Suppressor macrophage (primary cell): Measurements from ENCODE around the gene CHKA.

ENCODE experiments used
- DNase-seq, 4 experiments: peaks; one replicate each; pipeline ENCODE4 v3.0.0-alpha.2; 2020 to 2022

CHKA gene

GRCh38 chr11:68044145-68044813 is 76.9 kb downstream of the CHKA start:
- DNase-seq: peak in 1 of 4 experiments; percentile 1

GRCh38 chr11:68043349-68044144 is 77.6 kb downstream of the CHKA start:
- DNase-seq: peak; percentile 38 to 79 (median 62)

- DNase-seq: peak in 1 of 4 experiments; percentile 42
Measured at GRCh38 chr11:68043029-68043348, 78.2 kb downstream of the CHKA start.

GRCh38 chr11:68042219-68043028 is 78.8 kb downstream of the CHKA start:
- no peak for DNase-seq

GRCh38 chr11:68041617-68042218 is 79.5 kb downstream of the CHKA start:
- no peak for DNase-seq

DNA sequence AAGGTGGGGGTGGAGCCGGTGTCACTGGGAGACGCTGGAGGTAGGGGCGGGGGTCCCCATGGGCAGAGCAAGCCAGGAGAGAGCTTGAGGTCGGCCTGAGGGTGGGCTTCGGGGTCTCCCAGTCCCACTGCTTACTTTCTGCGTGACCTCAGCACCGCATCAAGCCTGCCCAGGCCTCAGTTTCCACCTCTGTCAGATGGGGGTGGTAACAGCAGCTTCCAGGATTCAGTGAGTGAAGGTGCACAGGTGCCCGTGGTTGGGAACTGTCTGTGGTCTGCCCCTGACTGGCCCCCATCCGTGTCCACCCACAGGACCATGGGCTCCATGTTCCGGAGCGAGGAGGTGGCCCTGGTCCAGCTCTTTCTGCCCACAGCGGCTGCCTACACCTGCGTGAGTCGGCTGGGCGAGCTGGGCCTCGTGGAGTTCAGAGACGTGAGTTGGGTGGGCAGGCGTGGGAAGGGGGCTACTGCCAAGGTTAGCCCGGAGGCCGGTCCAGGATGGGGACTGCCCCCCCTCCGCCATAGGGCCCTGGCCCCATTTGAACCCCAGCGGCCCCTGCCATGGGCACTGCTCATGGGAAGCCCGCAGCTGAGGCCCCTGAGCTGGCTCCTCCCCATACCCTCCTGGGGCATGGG is 80.1 kb downstream of the CHKA start:
- DNase-seq: no peak

DNA sequence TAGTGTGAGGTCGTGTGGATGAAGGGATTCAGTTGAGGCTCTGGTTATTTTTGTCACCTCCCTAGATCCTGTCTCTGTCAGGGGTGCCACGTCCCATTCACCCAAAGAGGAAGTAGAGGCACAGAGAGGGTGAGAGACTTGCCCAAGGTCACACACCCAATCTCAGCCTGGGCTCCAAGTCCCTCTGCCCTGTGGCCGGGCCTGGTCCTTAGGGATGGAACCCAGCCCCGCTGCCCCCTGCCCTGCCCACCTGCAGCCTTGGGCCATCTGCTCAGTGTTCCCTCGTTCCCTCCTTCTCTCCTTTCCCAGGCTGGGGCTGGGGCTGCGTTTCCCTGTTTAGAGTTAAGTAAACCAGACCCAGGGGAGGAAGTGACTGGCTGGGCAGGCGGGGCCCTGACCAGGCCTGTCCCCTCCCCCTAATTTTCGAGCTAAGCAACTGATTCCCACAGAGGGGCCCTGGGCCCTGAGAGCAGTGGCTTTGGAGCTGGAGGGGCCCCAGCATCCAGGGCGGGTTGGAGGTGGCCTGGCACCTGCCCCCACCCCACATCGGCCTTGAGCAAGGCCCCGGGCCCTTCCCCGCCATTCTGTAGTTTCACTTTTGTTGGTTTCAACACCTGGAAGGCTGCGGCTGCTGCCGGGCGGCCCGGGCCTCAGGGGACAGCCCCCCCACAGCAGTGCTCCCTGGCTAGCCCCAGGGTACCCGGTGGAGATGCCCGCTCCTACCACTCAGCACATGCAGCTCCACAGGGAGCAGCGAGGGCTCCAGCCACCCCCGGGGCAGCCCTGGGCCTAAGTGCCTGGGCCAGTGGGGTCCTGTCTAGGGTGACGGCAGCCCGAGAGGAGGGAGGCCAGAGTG is 80.9 kb downstream of the CHKA start:
- peak; percentile 68 to 88 (median 82) for DNase-seq

DNA sequence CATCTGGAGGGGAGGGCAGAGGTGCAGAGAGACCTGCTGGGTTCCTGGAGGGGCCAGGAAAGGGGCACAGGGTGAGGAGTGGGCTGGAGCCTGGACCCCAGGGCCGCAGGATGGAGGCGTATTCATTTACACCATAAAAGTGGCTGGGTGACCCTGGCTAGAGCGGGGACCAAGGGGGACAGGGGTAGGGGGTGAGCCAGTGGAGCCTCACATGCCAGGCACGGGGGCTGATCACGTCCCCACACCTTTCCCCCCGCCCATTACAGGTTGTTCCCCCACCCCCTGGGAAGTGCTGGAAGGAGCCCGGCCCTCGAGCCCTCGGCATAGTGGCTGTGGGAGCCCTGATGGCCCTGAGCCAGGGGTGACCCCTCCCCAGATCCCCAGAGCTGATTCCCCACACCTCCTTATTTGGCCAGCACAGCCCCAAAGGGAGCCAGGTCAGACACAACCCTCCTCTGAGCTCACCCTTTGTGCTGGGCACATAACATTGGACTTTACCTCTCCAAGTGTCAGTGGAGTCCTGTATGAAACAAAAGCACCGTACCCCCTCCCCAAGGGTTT is 81.6 kb downstream of the CHKA start:
- peak in 3 of 4 experiments; percentile 33 to 58 (median 36) for DNase-seq

GRCh38 chr11:68038718-68039525 is 82.3 kb downstream of the CHKA start, which contains the start of gene TCIRG1:
Gene TCIRG1, plus strand, starts transcription at chr11:68039025. Its CDS starts 2,247 bp downstream, at chr11:68041272.
- peak; percentile 91 to 96 (median 94) for DNase-seq

DNA sequence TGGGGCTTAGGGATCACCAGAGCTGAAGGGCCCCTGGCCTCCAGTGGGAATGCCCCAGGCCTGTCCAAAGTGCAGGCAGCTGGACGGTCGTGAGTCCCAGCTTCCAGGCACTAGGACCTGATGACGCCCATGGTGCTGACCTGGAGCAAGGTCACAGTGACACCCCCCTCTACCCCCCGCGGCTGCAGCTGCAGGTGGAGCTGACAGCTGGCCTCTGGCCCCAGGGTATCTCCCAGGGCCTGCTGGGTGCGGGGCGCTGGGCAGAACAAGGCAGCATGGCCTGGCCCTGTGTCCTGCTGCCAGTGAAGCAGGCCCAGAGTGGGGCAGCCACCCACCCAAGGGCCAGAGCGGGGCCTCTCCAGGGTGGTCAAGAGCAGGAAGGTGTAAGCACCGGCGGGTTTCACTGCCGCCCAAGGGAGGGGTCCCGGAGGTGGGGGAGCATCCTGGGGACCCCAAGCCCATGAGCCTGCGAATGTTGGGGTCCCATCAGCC is 82.9 kb downstream of the CHKA start:
- no peak for DNase-seq

GRCh38 chr11:68037411-68038225 is 83.6 kb downstream of the CHKA start:
- peak in 3 of 4 experiments; percentile 26 to 33 (median 26) for DNase-seq

DNA sequence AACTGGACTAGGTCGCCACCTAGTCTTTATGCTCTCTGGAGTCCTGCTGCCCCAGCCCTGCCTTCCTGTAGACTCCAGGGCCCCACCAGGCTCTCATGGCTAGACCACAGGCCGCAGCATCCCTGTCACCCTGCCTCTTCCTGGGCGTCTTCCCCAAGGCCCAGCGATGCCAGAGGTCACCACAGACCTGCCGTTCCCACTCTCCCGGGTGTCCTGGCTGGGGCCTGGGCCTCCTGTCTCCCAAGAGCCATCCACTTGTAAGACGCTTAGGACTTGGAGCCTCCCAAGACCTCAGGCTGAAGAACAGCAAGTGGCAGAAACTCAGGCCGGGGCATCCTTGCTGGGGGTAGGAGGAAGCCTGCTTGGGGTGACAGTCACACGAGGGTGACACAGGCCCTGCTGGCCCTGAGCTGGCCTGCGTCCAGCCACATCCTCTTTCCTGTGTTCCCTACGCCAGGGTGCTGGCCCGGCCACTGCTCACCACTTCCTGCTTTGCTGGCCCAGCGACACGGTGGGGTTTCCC is 84.4 kb downstream of the CHKA start:
- DNase-seq: peak; percentile 94 to 97 (median 96)

GRCh38 chr11:68036141-68036716 is 85.0 kb downstream of the CHKA start:
- DNase-seq: peak; percentile 79 to 91 (median 88)

DNA sequence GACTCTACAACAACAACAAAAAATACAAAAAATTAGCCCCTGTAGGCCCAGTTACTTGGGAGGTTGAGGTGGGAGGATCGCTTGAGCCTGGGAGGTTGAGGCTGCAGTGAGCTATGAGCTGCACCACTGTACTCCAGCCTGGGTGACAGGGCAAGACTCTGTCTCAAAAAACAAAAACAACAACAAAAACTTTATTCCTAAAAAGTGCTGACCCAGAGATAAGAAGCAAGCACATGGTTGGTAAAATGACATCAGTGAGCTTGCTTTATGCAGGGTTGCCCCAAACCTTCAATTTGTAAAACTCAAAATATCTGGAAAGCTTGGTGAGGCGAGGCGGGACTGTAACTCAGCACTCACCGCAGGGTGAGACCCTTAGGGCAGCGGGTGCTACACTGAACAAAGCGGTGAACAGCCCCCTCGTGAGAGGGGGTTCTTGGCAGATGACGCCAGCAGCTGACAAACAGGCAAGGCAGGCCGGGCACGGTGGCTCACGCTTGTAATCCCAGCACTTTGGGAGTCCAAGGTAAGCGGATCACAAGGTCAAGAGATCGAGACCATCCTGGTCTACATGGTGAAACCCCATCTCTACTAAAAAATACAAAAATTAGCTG is 85.8 kb downstream of the CHKA start:
- no peak for DNase-seq

GRCh38 chr11:68033708-68034045 is 87.5 kb downstream of the CHKA start:
- DNase-seq: no peak

DNA sequence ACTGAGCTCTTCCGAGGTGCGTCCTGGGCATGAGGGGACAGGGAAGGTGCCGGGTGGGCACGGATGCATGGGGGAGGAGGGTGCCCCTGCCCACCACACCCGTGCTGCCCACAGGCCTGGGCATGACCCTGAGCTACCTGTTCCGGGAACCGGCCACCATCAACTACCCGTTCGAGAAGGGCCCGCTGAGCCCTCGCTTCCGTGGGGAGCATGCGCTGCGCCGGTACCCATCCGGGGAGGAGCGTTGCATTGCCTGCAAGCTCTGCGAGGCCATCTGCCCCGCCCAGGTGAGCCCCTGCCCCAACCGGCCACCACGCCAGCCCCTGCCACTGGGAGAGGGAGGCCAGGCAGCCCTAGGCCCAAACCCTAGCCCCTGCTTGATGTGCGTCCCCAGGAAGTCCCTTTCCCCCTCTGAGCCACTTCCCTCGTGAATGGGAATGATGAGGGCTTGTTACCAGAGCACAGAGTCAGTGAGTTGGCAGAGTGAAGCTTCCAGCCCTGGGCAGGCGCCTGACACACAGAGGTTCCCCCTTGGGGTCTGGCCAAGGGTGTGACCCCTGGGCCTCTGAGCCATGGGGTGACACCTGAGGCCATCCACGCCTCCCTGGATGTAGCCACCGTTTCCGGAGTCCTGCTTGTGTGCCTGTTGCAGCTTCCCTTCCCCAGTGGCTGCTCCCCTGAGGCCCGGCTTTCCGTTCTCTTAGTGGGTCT is 88.0 kb downstream of the CHKA start:
- no peak for DNase-seq

DNA sequence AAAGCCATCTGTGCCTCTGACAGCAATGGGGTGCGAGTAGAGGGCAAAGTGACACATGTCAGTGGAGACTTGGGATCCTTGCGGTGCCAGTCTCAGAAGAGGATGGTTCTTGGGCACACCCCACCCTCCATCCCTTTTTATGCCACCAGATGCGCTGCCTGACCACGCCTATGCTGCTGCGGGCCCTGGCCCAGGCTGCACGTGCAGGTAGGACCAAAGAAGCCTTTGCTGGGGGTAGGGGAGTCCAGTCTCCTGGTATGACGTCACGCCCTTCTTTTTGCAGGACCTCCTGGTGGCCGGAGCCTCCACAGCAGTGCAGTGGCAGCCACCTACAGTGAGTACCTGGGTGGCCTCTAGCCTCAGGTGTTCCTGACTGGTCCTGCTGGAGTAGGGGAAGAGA is 89.2 kb downstream of the CHKA start:
- DNase-seq: no peak
